CD8-positive, alpha-beta memory T cell (primary cell): ENCODE measurements around the gene SEL1L3. TPM values are rescaled to one million over a fixed set of nuclear protein-coding genes. Genes with fewer than 3 reads are reported as not detected.

Experiments
- CTCF ChIA-PET: fragments of 350-600 bp; sonication (Branson Sonifier 250); formaldehyde crosslinking; loops from one replicate; lab custom pipeline; 2021; ENCODE audit warnings: antibody characterized with exemption; lab: Charles Lee
- POLR2A ChIA-PET: fragments of 350-600 bp; sonication (Branson Sonifier 250); formaldehyde crosslinking; loops from one replicate; lab custom pipeline; 2021; ENCODE audit warnings: antibody characterized with exemption; lab: Charles Lee
- DNase-seq, 5 donors: peaks; one replicate each; pipeline versions ENCODE4 v3.0.0 to v3.0.0-alpha.2; 2020 to 2022; ENCODE audit warnings: mixed read lengths in 1 of 5
- H3K27ac ChIP-seq: one replicate; pipeline ENCODE4 v1.7.0; 2013; ENCODE audit warnings: low read depth, mild to moderate bottlenecking, low read length, moderate library complexity
- H3K27me3 ChIP-seq: 2 replicates; pipeline ENCODE4 v1.7.0; 2013; ENCODE audit warnings: low read length, mild to moderate bottlenecking; ENCODE audit not compliant: insufficient read depth, poor library complexity, severe bottlenecking
- H3K36me3 ChIP-seq: 2 replicates; pipeline ENCODE4 v1.7.0; 2013; ENCODE audit warnings: mild to moderate bottlenecking, low read length, moderate library complexity; ENCODE audit not compliant: insufficient read depth
- H3K4me1 ChIP-seq: 2 replicates; pipeline ENCODE4 v1.7.0; 2013; ENCODE audit warnings: mild to moderate bottlenecking, low read length, moderate library complexity; ENCODE audit not compliant: insufficient read depth
- H3K4me3 ChIP-seq: 2 replicates; pipeline ENCODE4 v1.7.0; 2013; ENCODE audit warnings: mild to moderate bottlenecking, low read length
- H3K9me3 ChIP-seq: 2 replicates; pipeline ENCODE4 v1.7.0; 2013; ENCODE audit warnings: mild to moderate bottlenecking, low read length
- H3K27ac Mint-ChIP-seq, 8 donors: one replicate each; pipeline ENCODE4 v1.8.0; 2020 to 2021; ENCODE audit warnings: mixed read lengths in 8 of 8, mild to moderate bottlenecking in 6 of 8, inconsistent platforms in 3 of 8, moderate library complexity in 3 of 8
- H3K27me3 Mint-ChIP-seq, 2 donors: one replicate each; pipeline ENCODE4 v1.8.0; 2020 to 2021; ENCODE audit warnings: mixed read lengths in 2 of 2, mild to moderate bottlenecking in 1 of 2, moderate library complexity in 1 of 2
- H3K36me3 Mint-ChIP-seq, 3 donors: one replicate each; pipeline ENCODE4 v1.8.0; 2020 to 2021; ENCODE audit warnings: mixed read lengths in 3 of 3, inconsistent platforms in 1 of 3, mild to moderate bottlenecking in 1 of 3
- H3K4me1 Mint-ChIP-seq, 3 donors: one replicate each; pipeline ENCODE4 v1.8.0; 2020 to 2021; ENCODE audit warnings: mixed read lengths in 3 of 3, inconsistent platforms in 1 of 3, mild to moderate bottlenecking in 1 of 3
- H3K4me3 Mint-ChIP-seq, 7 donors: one replicate each; pipeline ENCODE4 v1.8.0; 2020 to 2021; ENCODE audit warnings: mixed read lengths in 7 of 7, mild to moderate bottlenecking in 6 of 7, moderate library complexity in 4 of 7, inconsistent platforms in 2 of 7
- H3K9me3 Mint-ChIP-seq, 5 donors: one replicate each; pipeline ENCODE4 v1.8.0; 2020 to 2022; ENCODE audit warnings: mixed read lengths in 5 of 5, mild to moderate bottlenecking in 3 of 5, moderate library complexity in 2 of 5, inconsistent platforms in 1 of 5
- polyA plus RNA-seq: library from polyadenylated mRNA; unstranded; fragments of 300-500 nt; fragmentation: Illumina TruSeq; gene quantifications from one replicate; pipeline ENCODE4 v1.2.3, GENCODE V29; 2021
- total RNA-seq, 2 experiments: library from RNA; stranded (reverse); gene quantifications; one replicate each; pipeline ENCODE4 v1.2.3, GENCODE V29; 2021

The SEL1L3 gene
- total and polyA plus RNA-seq, 3 experiments from 2014 or later = 36.4 to 63.7 (median 46.2) TPM

DNA sequence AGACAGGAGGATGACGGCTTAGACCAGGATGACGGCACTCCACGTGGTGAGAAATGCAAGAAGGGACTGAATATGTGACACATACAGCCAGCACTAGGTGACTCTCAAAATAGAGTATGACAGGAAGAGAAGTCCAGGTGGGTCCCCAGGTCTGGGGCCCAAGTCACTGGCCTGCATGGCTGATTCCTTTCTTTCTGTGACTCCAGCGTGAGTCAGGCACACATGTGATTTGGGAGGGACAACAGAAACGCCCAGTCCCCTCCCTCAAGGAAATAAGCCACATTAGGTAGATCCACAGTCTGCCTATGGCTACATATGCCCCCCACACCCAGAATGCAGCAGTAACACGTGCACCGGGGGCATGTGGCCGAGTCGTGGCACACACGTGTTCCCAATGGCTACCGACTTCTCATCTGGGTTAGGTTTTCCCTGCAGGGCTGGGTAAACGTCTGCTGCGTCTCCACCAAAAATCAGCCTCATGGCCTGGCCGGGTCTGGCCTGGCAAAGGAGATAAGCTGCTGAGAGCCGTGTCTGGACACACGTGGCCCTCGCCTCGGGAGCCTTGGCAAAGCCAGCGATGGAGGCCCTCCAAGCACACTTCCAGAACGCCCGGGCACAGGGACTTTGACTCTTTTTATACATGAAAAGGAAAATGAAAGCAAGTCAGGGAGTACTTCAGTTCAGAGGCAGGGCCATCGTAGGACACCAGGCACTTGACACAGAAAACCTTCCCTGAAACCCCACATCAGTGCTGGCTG lies 19.3 kb downstream of the SEL1L3 start:
- H3K4me1 Mint-ChIP-seq = peaks cover 49 to 91% (median 67%) of the 10 kb centered on the region in 3 donors
- ChIA-PET POLR2A (no interaction called here), CTCF (interaction anchor here (1.0 kb wide), 1 partner anchor 11 kb away, joined by 5 read pairs; no protein-coding TSS in a partner anchor)
- Histone ChIP-seq H3K4me3 (no peak overlapping the region), H3K27me3 (no peaks in the 10 kb centered on the region), H3K9me3 (no peaks in the 10 kb centered on the region), H3K36me3 (no peaks in the 10 kb centered on the region), H3K27ac (no peak overlapping the region), H3K4me1 (peaks cover 30% of the 10 kb centered on the region)
- H3K27ac Mint-ChIP-seq = peak overlapping the region in 3 of 8 donors; percentile 66 to 76 (median 66)
- peak overlapping the region in 4 of 7 donors; percentile 8 to 41 (median 30) for H3K4me3 Mint-ChIP-seq
- no peaks in the 10 kb centered on the region for H3K9me3 Mint-ChIP-seq
- no peak for DNase-seq
- H3K27me3 Mint-ChIP-seq = no peaks in the 10 kb centered on the region
- peaks cover 7 to 78% (median 21%) of the 10 kb centered on the region in 3 donors for H3K36me3 Mint-ChIP-seq

DNA sequence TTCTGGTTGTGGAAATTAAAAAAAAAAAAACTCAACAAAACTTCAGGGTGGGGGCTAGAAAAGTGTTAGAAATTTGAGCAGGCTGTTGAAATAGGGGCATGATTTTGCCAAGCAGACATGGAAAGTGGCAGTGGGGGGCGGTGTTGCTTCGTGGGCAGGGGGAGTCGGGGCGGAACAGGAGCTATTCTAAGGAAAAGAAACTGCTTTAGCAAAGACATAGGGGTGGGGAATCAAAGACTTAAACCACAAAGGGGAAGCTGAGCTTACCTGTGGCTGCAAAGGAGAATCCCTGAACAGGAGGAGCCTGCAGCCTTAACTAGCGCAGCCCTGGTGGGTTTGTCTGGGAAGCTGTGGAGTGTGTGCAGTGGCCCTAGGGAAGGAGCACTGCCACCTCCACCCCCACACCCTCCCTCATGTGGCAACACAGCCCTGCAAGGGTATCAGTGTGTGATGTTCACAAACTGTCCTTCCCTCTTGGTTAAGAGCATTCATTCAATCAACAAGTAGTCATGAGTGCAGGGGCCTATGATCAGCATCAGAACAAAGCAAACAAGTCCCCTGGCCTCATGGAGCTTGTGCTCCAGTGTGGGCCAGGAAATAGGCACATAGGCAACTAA lies 20.5 kb downstream of the SEL1L3 start:
- Histone ChIP-seq H3K27ac (no peak overlapping the region), H3K9me3 (no peaks in the 10 kb centered on the region), H3K4me1 (peaks cover 30% of the 10 kb centered on the region), H3K36me3 (no peaks in the 10 kb centered on the region), H3K4me3 (no peak overlapping the region), H3K27me3 (no peaks in the 10 kb centered on the region)
- H3K4me3 Mint-ChIP-seq = peak overlapping the region in 3 of 7 donors; percentile 8 to 66 (median 56)
- CTCF ChIA-PET = interaction anchor here (1.0 to 2.7 kb wide), 3 partner anchors 12 to 147 kb away, joined by 6 to 17 read pairs (median 8); no protein-coding TSS in a partner anchor
- peak in 3 of 5 donors; percentile 25 to 63 (median 56) for DNase-seq
- H3K27me3 Mint-ChIP-seq = no peaks in the 10 kb centered on the region
- H3K36me3 Mint-ChIP-seq = peaks cover 4 to 74% (median 19%) of the 10 kb centered on the region in 3 donors
- peaks cover 46 to 90% (median 65%) of the 10 kb centered on the region in 3 donors for H3K4me1 Mint-ChIP-seq
- POLR2A ChIA-PET = interaction anchor here (1.4 kb wide), 1 partner anchor 18 kb away, joined by 3 read pairs; no protein-coding TSS in a partner anchor
- H3K27ac Mint-ChIP-seq = peak overlapping the region in 5 of 8 donors; percentile 1 to 87 (median 51)
- H3K9me3 Mint-ChIP-seq = no peaks in the 10 kb centered on the region

DNA sequence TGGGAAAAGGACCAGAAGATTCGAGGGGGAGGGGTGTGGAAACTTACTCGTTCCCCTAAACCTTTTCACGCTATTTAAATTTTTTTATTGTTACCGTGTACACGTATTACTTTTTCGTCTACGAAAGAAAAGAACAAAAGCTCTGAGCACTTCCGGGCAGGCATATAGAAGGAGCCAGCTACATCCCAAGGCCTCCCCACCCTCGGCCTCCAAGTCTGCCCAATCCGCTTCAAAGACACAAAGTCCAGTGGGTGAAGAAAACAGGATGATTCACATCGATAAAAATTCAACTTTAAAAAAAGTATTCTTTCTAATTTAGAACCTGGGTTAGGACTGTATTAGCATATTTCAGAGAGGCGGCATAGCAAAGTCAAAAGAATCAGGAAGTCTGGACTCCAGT lies 23.1 kb downstream of the SEL1L3 start:
- Mint-ChIP-seq H3K36me3 (peaks cover 4 to 62% (median 23%) of the 10 kb centered on the region in 3 donors), H3K27ac (no peak overlapping the region), H3K9me3 (no peaks in the 10 kb centered on the region), H3K27me3 (no peaks in the 10 kb centered on the region), H3K4me1 (peaks cover 55 to 89% (median 77%) of the 10 kb centered on the region in 3 donors), H3K4me3 (no peak overlapping the region)
- peaks cover 30% of the 10 kb centered on the region for H3K4me1 ChIP-seq
- H3K4me3 ChIP-seq = no peak overlapping the region
- H3K27ac ChIP-seq = no peak overlapping the region
- H3K27me3 ChIP-seq = no peaks in the 10 kb centered on the region
- no peaks in the 10 kb centered on the region for H3K36me3 ChIP-seq
- no peaks in the 10 kb centered on the region for H3K9me3 ChIP-seq
- POLR2A ChIA-PET = no interaction called here
- CTCF ChIA-PET = no interaction called here
- DNase-seq = no peak

GRCh38 chr4:25839233-25839632 lies 23.6 kb downstream of the SEL1L3 start:
- no peaks in the 10 kb centered on the region for H3K27me3 Mint-ChIP-seq
- H3K4me3 ChIP-seq = no peak overlapping the region
- CTCF ChIA-PET = interaction anchor here (1.2 kb wide), 1 partner anchor 19 kb away, joined by 3 read pairs; no protein-coding TSS in a partner anchor
- H3K27ac Mint-ChIP-seq = peak overlapping the region in 1 of 8 donors; percentile 61
- H3K36me3 ChIP-seq = no peaks in the 10 kb centered on the region
- H3K27ac ChIP-seq = no peak overlapping the region
- no peaks in the 10 kb centered on the region for H3K9me3 ChIP-seq
- no peaks in the 10 kb centered on the region for H3K9me3 Mint-ChIP-seq
- peaks cover 4 to 63% (median 27%) of the 10 kb centered on the region in 3 donors for H3K36me3 Mint-ChIP-seq
- peaks cover 26% of the 10 kb centered on the region for H3K4me1 ChIP-seq
- no peaks in the 10 kb centered on the region for H3K27me3 ChIP-seq
- DNase-seq = no peak
- H3K4me3 Mint-ChIP-seq = no peak overlapping the region
- peaks cover 56 to 89% (median 78%) of the 10 kb centered on the region in 3 donors for H3K4me1 Mint-ChIP-seq
- POLR2A ChIA-PET = no interaction called here

GRCh38 chr4:25838526-25838925 lies 24.3 kb downstream of the SEL1L3 start:
- Mint-ChIP-seq H3K27me3 (no peaks in the 10 kb centered on the region), H3K4me1 (peaks cover 50 to 86% (median 73%) of the 10 kb centered on the region in 3 donors), H3K36me3 (peaks cover 4 to 62% (median 30%) of the 10 kb centered on the region in 3 donors), H3K27ac (peak overlapping the region in 1 of 8 donors; percentile 82), H3K4me3 (no peak overlapping the region), H3K9me3 (no peaks in the 10 kb centered on the region)
- Histone ChIP-seq H3K36me3 (no peaks in the 10 kb centered on the region), H3K27ac (no peak overlapping the region), H3K4me3 (no peak overlapping the region), H3K4me1 (peaks cover 19% of the 10 kb centered on the region), H3K9me3 (no peaks in the 10 kb centered on the region), H3K27me3 (no peaks in the 10 kb centered on the region)
- POLR2A ChIA-PET = no interaction called here
- no peak for DNase-seq
- CTCF ChIA-PET = interaction anchor here (0.9 to 1.2 kb wide), 2 partner anchors 20 to 21 kb away, joined by 3 to 5 read pairs; no protein-coding TSS in a partner anchor

GRCh38 chr4:25837107-25837506 lies 25.7 kb downstream of the SEL1L3 start:
- POLR2A ChIA-PET = no interaction called here
- H3K27ac ChIP-seq = no peak overlapping the region
- H3K4me1 ChIP-seq = peaks cover 7% of the 10 kb centered on the region
- Mint-ChIP-seq H3K9me3 (no peaks in the 10 kb centered on the region), H3K27ac (peak overlapping the region in 1 of 8 donors; percentile 13), H3K36me3 (peaks cover 11 to 63% (median 39%) of the 10 kb centered on the region in 3 donors), H3K4me3 (no peak overlapping the region), H3K27me3 (no peaks in the 10 kb centered on the region), H3K4me1 (peaks cover 40 to 84% (median 71%) of the 10 kb centered on the region in 3 donors)
- CTCF ChIA-PET = no interaction called here
- H3K36me3 ChIP-seq = peaks cover 10% of the 10 kb centered on the region
- H3K9me3 ChIP-seq = no peaks in the 10 kb centered on the region
- H3K27me3 ChIP-seq = no peaks in the 10 kb centered on the region
- no peak for DNase-seq
- H3K4me3 ChIP-seq = no peak overlapping the region

- peaks cover 40 to 79% (median 70%) of the 10 kb centered on the region in 3 donors for H3K4me1 Mint-ChIP-seq
- Histone ChIP-seq H3K27ac (no peak overlapping the region), H3K4me3 (no peak overlapping the region), H3K4me1 (no peaks in the 10 kb centered on the region), H3K36me3 (peaks cover 12% of the 10 kb centered on the region), H3K27me3 (no peaks in the 10 kb centered on the region), H3K9me3 (no peaks in the 10 kb centered on the region)
- DNase-seq = no peak
- H3K4me3 Mint-ChIP-seq = no peak overlapping the region
- no peaks in the 10 kb centered on the region for H3K27me3 Mint-ChIP-seq
- ChIA-PET CTCF (no interaction called here), POLR2A (interaction anchor here (1.2 kb wide), 1 partner anchor 20 kb away, joined by 3 read pairs; no protein-coding TSS in a partner anchor)
- H3K36me3 Mint-ChIP-seq = peaks cover 11 to 69% (median 45%) of the 10 kb centered on the region in 3 donors
- no peaks in the 10 kb centered on the region for H3K9me3 Mint-ChIP-seq
- H3K27ac Mint-ChIP-seq = peak overlapping the region in 5 of 8 donors; percentile 3 to 42 (median 14)
These were observed 27.4 kb downstream of the SEL1L3 start for GRCh38 chr4:25835384-25835783.
